HCT116 (cell line): Measurements from ENCODE around the gene SH3GL2. TPM values are rescaled to one million over a fixed set of nuclear protein-coding genes. Genes with fewer than 3 reads are reported as not detected.

Experiments
- ATAC-seq: fragments of 200-7000 bp; cut with Tn5 transposase; 2 replicates; pipeline ENCODE4 v1.9.1; 2020; ENCODE audit warnings: mild to moderate bottlenecking, moderate library complexity
- BruUV-seq: library from RNA; stranded (reverse); fragments of 400-500 nt; replicated peaks from 2 replicates; lab custom pipeline; 2021; lab: Mats Ljungman, UMichigan
- CTCF ChIA-PET: fragments of 300-600 bp; sonication (Branson Sonifier 250); formaldehyde crosslinking; loops from one replicate; lab custom pipeline; 2021; ENCODE audit warnings: antibody characterized with exemption; lab: Charles Lee
- POLR2A ChIA-PET: fragments of 300-600, 350-600 bp; sonication (Branson Sonifier 250); formaldehyde crosslinking; loops from one replicate; lab custom pipeline; 2021; ENCODE audit warnings: antibody characterized with exemption; lab: Charles Lee
- RAD21 ChIA-PET, 2 experiments: fragments of 300-600 bp; sonication (Branson Sonifier 250); formaldehyde crosslinking; loops; one replicate each; lab custom pipeline; 2023; ENCODE audit warnings: low total read pairs in 2 of 2; ENCODE audit not compliant: uncharacterized antibody in 2 of 2, unreplicated experiment in 2 of 2, low non-redundant PET in 1 of 2; lab: Charles Lee
- DNase-seq: peaks from one replicate; pipeline ENCODE4 v3.0.0-alpha.2; 2010; ENCODE audit warnings: low read depth, low spot score
- H2AFZ ChIP-seq: fragments of 200-600 bp; shearing (Covaris generic), sonication (generic); 2 replicates; pipeline ENCODE4 v1.6.1; 2017; ENCODE audit warnings: low read depth, mixed run types, mixed read lengths, antibody characterized with exemption, low read length; ENCODE audit not compliant: poor library complexity, severe bottlenecking
- H3K27ac ChIP-seq: 2 replicates; pipeline ENCODE4 v1.5.1; 2012; ENCODE audit warnings: low read depth, low read length
- H3K27me3 ChIP-seq: fragments of 200-600 bp; sonication (generic); 2 replicates; pipeline ENCODE4 v1.6.1; 2016; ENCODE audit warnings: mixed run types, low read length, mixed read lengths; ENCODE audit not compliant: insufficient read depth
- H3K36me3 ChIP-seq, 2 experiments: fragments of 200-500 bp in 1 of 2; fragments of 200-600 bp in 1 of 2; sonication (Bioruptor generic) in 1 of 2; sonication (generic) in 1 of 2; 2 replicates each; pipeline versions ENCODE4 v1.5.1 to v1.6.1; 2014 to 2016; ENCODE audit warnings: low read length in 2 of 2, inconsistent platforms in 1 of 2, mixed read lengths in 1 of 2, mixed run types in 1 of 2; ENCODE audit not compliant: insufficient read depth in 2 of 2, control insufficient read depth in 1 of 2
- H3K4me1 ChIP-seq, 2 experiments: fragments of 200-600 bp in 1 of 2; sonication (generic) in 1 of 2; 2 replicates each; pipeline versions ENCODE4 v1.5.1 to v1.6.1; 2012 to 2017; ENCODE audit warnings: low read length in 2 of 2, inconsistent platforms in 1 of 2, mild to moderate bottlenecking in 1 of 2, mixed read lengths in 1 of 2, mixed run types in 1 of 2, moderate library complexity in 1 of 2; ENCODE audit not compliant: insufficient read depth in 2 of 2, control insufficient read depth in 1 of 2
- H3K4me2 ChIP-seq: fragments of 200-600 bp; sonication (generic); 2 replicates; pipeline ENCODE4 v1.6.1; 2017; ENCODE audit warnings: mixed run types, low read length, mixed read lengths
- H3K4me3 ChIP-seq, 2 experiments: fragments of 200-600 bp in 1 of 2; sonication (generic) in 1 of 2; replicated peaks in 1 of 2; 2 replicates each; pipeline ENCODE4 v1.5.1; 2011 to 2016; ENCODE audit warnings: low read length in 2 of 2, control low read depth in 1 of 2, low read depth in 1 of 2, mild to moderate bottlenecking in 1 of 2, mixed read lengths in 1 of 2, mixed run types in 1 of 2
- H3K79me2 ChIP-seq: fragments of 200-600 bp; sonication (generic); 2 replicates; pipeline ENCODE4 v1.6.1; 2017; ENCODE audit warnings: mild to moderate bottlenecking, mixed run types, low read length, moderate library complexity, mixed read lengths; ENCODE audit not compliant: insufficient read depth
- H3K9ac ChIP-seq: fragments of 200-600 bp; sonication (generic); 2 replicates; pipeline ENCODE4 v1.6.1; 2016; ENCODE audit warnings: low read length, mixed read lengths
- H3K9me2 ChIP-seq: fragments of 200-600 bp; sonication (generic), shearing (Covaris generic); 2 replicates; pipeline ENCODE4 v1.6.1; 2017; ENCODE audit warnings: mixed run types, mild to moderate bottlenecking, moderate library complexity; ENCODE audit not compliant: insufficient read depth
- H3K9me3 ChIP-seq, 2 experiments: fragments of 200-500 bp in 1 of 2; fragments of 200-600 bp in 1 of 2; sonication (Bioruptor generic) in 1 of 2; sonication (generic) in 1 of 2; 2 replicates each; pipeline ENCODE4 v1.6.1; 2014 to 2017; ENCODE audit warnings: low read length in 2 of 2, mixed read lengths in 2 of 2, inconsistent platforms in 1 of 2, low read depth in 1 of 2, mild to moderate bottlenecking in 1 of 2, mixed run types in 1 of 2, moderate library complexity in 1 of 2; ENCODE audit not compliant: control insufficient read depth in 1 of 2, insufficient read depth in 1 of 2
- H4K20me1 ChIP-seq: fragments of 200-600 bp; sonication (generic), shearing (Covaris generic); 2 replicates; pipeline ENCODE4 v1.6.1; 2017; ENCODE audit warnings: mixed run types, mild to moderate bottlenecking, moderate library complexity; ENCODE audit not compliant: insufficient read depth
- ATF3 ChIP-seq: IDR thresholded peaks from 2 replicates; pipeline ENCODE4 v1.6.1; 2012
- CTCF ChIP-seq, 3 experiments: fragments of 200-600 bp in 1 of 3; sonication (generic) in 1 of 3; IDR thresholded peaks in 2 of 3; conservative IDR thresholded peaks in 1 of 3; 2 replicates each; pipeline ENCODE4 v1.5.1; 2012 to 2017; ENCODE audit warnings: low read depth in 2 of 3, low read length in 2 of 3, antibody characterized with exemption in 1 of 3, borderline replicate concordance in 1 of 3, control low read depth in 1 of 3, mild to moderate bottlenecking in 1 of 3, mixed read lengths in 1 of 3, mixed run types in 1 of 3, moderate library complexity in 1 of 3; ENCODE audit not compliant: insufficient read depth in 1 of 3
- EGR1 ChIP-seq: IDR thresholded peaks from 2 replicates; pipeline ENCODE4 v1.6.1; 2012; ENCODE audit warnings: low read depth
- ELF1 ChIP-seq: IDR thresholded peaks from 2 replicates; pipeline ENCODE4 v1.6.1; 2012; ENCODE audit warnings: low read depth, borderline replicate concordance
- EZH2 ChIP-seq: fragments of 200-600 bp; sonication (generic); IDR thresholded peaks from 2 replicates; pipeline ENCODE4 v1.6.1; 2017; ENCODE audit warnings: antibody characterized with exemption, mixed run types
- EZH2phosphoT487 ChIP-seq: fragments of 200-600 bp; IDR thresholded peaks from 2 replicates; pipeline ENCODE4 v1.6.1; 2018; ENCODE audit warnings: antibody characterized with exemption, borderline replicate concordance
- FOSL1 ChIP-seq: IDR thresholded peaks from 2 replicates; pipeline ENCODE4 v1.6.1; 2012; ENCODE audit warnings: low read depth
- POLR2A ChIP-seq: IDR thresholded peaks from 2 replicates; pipeline ENCODE4 v1.7.0; 2011; ENCODE audit warnings: borderline replicate concordance; ENCODE audit not compliant: insufficient read depth, insufficient read length; ENCODE audit errors: extremely low read depth
- RAD21 ChIP-seq: IDR thresholded peaks from 2 replicates; pipeline ENCODE4 v1.6.1; 2012; ENCODE audit warnings: low read depth, mild to moderate bottlenecking
- REST ChIP-seq: IDR thresholded peaks from 2 replicates; pipeline ENCODE4 v1.6.1; 2012; ENCODE audit warnings: low read depth
- SIN3A ChIP-seq: IDR thresholded peaks from 2 replicates; pipeline ENCODE4 v1.6.1; 2012; ENCODE audit warnings: low read depth
- SP1 ChIP-seq: IDR thresholded peaks from 2 replicates; pipeline ENCODE4 v1.6.1; 2012; ENCODE audit warnings: low read depth
- SRF ChIP-seq: IDR thresholded peaks from 2 replicates; pipeline ENCODE4 v1.6.1; 2012; ENCODE audit warnings: low read depth
- TCF7L2 ChIP-seq: IDR thresholded peaks from 2 replicates; pipeline ENCODE4 v1.7.0; 2011; ENCODE audit warnings: borderline replicate concordance, inconsistent platforms; ENCODE audit not compliant: insufficient read depth, insufficient read length; ENCODE audit errors: extremely low read depth
- ZFX ChIP-seq: fragments of 450-650 bp; IDR thresholded peaks from 2 replicates; pipeline ENCODE4 v1.6.1; 2017
- intact Hi-C: fragments of 100-400 bp; cut with micrococcal nuclease; formaldehyde crosslinking; loops from 2 replicates; pipeline ENCODE4 v1.10.0; 2022
- total RNA-seq: library from RNA; stranded (reverse); gene quantifications from one replicate; pipeline ENCODE4 v1.2.1, GENCODE V29; 2021; ENCODE audit not compliant: unreplicated experiment

SH3GL2 gene
- total RNA-seq, 1 experiment from 2014 or later, result not detected

GRCh38 chr9:17653947-17654465 lies 75.1 kb downstream of the SH3GL2 start:
- H3K9ac ChIP-seq, result no peak overlapping the region
- DNase-seq (no peak), ATAC-seq (no peak)
- intact Hi-C loops, result no loop called here
- no peaks in the 10 kb centered on the region for H3K79me2 ChIP-seq
- no peak overlapping the region for H3K27ac ChIP-seq
- ChIA-PET CTCF (no interaction called here), POLR2A (no interaction called here), RAD21 (no interaction called here)
- H3K4me3 ChIP-seq, result no peak overlapping the region
- no peak overlapping the region for H3K4me2 ChIP-seq
- H3K27me3 ChIP-seq, result no peaks in the 10 kb centered on the region
- H3K9me2 ChIP-seq, result no peaks in the 10 kb centered on the region
- H2AFZ ChIP-seq, result no peak overlapping the region
- H4K20me1 ChIP-seq, result no peaks in the 10 kb centered on the region
- no TSS peak for BruUV-seq
- H3K4me1 ChIP-seq, result no peaks in the 10 kb centered on the region
- TF ChIP-seq POLR2A (no peak), CTCF (IDR thresholded peaks at IDR 0.05 in 2 of 3, conservative IDR thresholded peaks at IDR 0.05 in 1 of 3; ENCODE audit: borderline replicate concordance in 1 of 3, insufficient read depth in 1 of 3, low read depth in 2 of 3, low read length in 2 of 3) (no peak), ELF1 (no peak), SRF (no peak), REST (no peak), SIN3A (no peak), EZH2 (no peak), ZFX (no peak), EGR1 (no peak), EZH2phosphoT487 (no peak), FOSL1 (no peak), ATF3 (no peak), TCF7L2 (no peak), SP1 (no peak), RAD21 (no peak)
- H3K9me3 ChIP-seq, result no peaks in the 10 kb centered on the region; a peak in 1 of 4 replicates
- H3K36me3 ChIP-seq, result no peaks in the 10 kb centered on the region
